MM.1S (cell line): ENCODE results near the gene LATS1.

Experiments
- EZH2 ChIP-seq: fragments of 300-600 bp; sonication (generic); optimal IDR thresholded peaks from 2 replicates; pipeline ENCODE3; 2017; ENCODE audit warnings: low read depth, mild to moderate bottlenecking, antibody characterized with exemption, low read length, mixed read lengths
- EZH2phosphoT487 ChIP-seq: fragments of 300-600 bp; sonication (generic); IDR thresholded peaks from 2 replicates; pipeline ENCODE4 v1.6.1; 2018; ENCODE audit warnings: antibody characterized with exemption, low read length
- TF ChIP-seq, protein P1 (sequence below): fragments of 300-600 bp; sonication (generic); IDR thresholded peaks from 2 replicates; pipeline ENCODE4 v1.5.1; 2016; ENCODE audit warnings: antibody characterized with exemption, low read length, mixed read lengths

DNA sequence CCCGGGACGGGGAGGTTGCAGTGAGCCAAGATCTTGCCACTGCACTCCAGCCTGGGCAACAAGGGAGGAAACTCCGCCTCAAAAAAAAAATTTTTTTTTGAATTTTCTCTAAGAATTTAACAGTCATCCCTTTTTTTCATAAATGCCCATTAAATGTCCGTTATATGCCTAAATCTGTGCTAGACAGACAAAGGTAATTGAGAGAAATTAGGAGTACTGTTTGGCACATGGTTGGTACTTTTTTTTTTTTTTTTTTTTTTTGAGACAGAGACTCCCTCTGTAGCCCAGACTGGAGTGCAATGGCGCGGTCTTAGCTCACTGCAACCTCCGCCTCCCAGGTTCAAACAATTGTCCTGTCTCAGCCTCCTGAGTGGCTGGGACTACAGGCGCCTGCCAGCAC, 33.3 kb upstream of the LATS1 start:
- TF ChIP-seq, protein P1, sequence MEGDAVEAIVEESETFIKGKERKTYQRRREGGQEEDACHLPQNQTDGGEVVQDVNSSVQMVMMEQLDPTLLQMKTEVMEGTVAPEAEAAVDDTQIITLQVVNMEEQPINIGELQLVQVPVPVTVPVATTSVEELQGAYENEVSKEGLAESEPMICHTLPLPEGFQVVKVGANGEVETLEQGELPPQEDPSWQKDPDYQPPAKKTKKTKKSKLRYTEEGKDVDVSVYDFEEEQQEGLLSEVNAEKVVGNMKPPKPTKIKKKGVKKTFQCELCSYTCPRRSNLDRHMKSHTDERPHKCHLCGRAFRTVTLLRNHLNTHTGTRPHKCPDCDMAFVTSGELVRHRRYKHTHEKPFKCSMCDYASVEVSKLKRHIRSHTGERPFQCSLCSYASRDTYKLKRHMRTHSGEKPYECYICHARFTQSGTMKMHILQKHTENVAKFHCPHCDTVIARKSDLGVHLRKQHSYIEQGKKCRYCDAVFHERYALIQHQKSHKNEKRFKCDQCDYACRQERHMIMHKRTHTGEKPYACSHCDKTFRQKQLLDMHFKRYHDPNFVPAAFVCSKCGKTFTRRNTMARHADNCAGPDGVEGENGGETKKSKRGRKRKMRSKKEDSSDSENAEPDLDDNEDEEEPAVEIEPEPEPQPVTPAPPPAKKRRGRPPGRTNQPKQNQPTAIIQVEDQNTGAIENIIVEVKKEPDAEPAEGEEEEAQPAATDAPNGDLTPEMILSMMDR = no peak
- TF ChIP-seq EZH2 (no peak), EZH2phosphoT487 (no peak)
